Urothelium cell line (cell line): Measurements from ENCODE around the gene PPP2R5B.
"Not testable (repeated sequence)": the region's sequence is repeated elsewhere in the genome, so short reads cannot be mapped to it uniquely, and the experiment has no call there.

Experiments
- DNase-seq: peaks from one replicate; pipeline ENCODE4 v3.0.0; 2011; ENCODE audit warnings: low spot score, mixed read lengths
- FAIRE-seq: peaks from 2 replicates; lab custom pipeline; 2011; peaks lifted over from hg19 to GRCh38; lab: Jason Lieb, UNC

Gene PPP2R5B

DNA sequence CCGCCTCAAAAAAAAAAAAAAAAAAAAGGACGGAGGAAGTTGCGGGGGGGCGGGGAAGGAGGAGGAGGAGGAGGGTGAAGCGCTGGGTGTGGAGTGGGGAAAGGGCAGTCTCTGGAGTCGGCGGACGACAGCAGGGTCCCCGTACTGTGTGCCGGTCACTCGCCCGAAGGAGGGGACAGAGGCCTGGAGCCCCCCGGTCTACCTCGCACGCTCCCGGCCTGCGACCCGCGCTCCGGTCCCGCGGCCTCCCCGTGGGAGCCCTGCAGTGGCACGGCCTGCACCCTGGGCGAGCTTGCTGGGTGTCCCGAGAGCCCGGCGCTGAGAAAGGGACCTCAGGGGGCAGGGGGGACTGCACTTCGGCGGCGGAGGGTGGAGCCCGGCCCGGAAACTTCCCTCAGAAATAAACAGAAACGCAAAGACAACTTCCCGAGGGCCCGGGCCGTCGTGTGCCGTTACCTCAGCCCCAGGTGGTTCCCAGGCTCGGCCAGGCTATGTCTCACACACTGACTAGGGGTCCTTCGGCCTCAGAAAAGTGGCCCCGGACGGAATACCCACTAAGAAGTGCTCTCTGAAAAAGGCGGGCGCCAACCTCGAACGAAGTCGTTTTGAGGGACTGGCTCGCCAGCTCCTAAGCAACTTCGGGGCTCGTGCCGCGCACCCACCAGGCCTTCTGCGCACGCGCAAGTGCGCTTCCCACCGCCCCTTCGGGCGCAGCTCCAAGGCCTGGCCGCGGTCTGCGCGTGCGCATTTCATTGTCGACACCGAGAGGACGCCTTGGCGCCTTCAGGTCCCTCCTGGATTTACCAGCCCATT, 47.1 kb downstream of the PPP2R5B start, which contains the start of gene MAJIN:
TSS of gene MAJIN (minus strand) at position 688 of the 813 bp plus-strand sequence. CDS start 12,703 bp downstream, outside the sequence.
- FAIRE-seq (no peak), DNase-seq (no peak)

DNA sequence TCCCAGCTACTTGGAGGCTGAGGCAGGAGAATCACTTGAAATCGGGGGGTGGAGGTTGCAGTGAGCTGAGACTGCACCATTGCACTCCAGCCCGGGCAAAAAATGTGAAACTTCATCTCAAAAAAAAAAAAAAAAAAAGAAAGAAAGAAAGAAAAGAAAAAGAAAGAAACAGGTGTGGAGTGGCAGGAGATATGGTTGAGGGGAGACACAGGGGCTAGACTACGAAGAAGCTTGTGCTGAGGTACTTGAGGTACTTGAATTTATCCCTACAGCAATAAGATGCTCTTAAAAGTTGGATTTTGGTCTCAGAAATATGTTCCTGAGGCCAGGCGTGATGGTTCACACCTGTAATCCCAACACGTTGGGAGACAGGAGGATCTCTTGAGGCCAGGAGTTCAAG, 49.6 kb downstream of the PPP2R5B start:
- FAIRE-seq (no peak), DNase-seq (no peak)

- FAIRE-seq (no peak), DNase-seq (no peak)
Observed at GRCh38 chr11:64976651-64977050, 52.2 kb downstream of the PPP2R5B start.

DNA sequence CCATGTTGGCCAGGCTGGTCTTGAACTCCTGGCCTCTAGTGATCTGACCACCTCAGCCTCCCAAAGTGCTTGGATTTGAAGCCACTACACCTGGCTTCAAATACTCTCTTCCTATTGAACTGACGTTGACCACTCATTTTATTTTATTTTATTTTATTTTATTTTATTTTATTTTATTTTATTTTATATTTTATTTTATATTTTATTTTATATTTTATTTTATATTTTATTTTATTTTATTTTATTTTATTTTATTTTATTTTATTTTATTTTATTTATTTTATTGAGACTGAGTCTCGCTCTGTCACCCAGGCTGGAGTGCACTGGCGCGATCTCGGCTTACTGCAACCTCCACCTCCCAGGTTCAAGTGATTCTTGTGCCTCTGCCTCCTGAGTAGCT, 58.9 kb downstream of the PPP2R5B start:
- not testable (repeated sequence) for FAIRE-seq, DNase-seq
